ENCODE measurements around the gene CASP6. TPM values are rescaled to one million over a fixed set of nuclear protein-coding genes. Genes with fewer than 3 reads are reported as not detected.

Gene CASP6
- total RNA-seq, 1 donor from 2014 or later, result 16.7 TPM

DNA sequence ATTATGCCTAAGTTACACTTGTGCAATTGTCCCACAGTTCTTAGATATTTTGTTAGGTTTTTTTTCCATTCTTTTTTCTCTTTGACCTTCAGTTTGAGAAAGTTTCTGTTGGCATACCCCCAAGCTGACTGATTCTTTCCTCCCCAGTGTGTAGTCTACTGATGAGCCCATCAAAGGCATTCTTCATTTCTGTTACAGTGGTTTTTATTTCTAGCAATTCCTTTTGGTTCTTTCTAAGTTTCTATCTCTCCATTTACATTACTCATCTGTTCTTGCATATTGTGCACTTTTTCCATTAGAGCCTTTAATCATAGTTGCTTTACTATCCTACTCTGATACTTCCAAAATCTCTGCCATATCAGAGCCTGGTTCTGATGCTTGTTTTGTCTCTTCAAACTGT is 31.9 kb downstream of the CASP6 start:
- DNase-seq (ENCODE audit: low spot score), result no peak
- Mint-ChIP-seq H3K27ac (ENCODE audit: unreplicated experiment) (no peak overlapping the region), H3K36me3 (ENCODE audit: low read depth) (peaks cover 11% of the 10 kb centered on the region), H3K4me3 (ENCODE audit: unreplicated experiment) (no peak overlapping the region), H3K9me3 (ENCODE audit: low read depth) (peaks cover 11% of the 10 kb centered on the region), H3K4me1 (ENCODE audit: low read depth) (no peaks in the 10 kb centered on the region), H3K27me3 (ENCODE audit: low read depth) (no peaks in the 10 kb centered on the region)
- TF ChIP-seq, protein P1, sequence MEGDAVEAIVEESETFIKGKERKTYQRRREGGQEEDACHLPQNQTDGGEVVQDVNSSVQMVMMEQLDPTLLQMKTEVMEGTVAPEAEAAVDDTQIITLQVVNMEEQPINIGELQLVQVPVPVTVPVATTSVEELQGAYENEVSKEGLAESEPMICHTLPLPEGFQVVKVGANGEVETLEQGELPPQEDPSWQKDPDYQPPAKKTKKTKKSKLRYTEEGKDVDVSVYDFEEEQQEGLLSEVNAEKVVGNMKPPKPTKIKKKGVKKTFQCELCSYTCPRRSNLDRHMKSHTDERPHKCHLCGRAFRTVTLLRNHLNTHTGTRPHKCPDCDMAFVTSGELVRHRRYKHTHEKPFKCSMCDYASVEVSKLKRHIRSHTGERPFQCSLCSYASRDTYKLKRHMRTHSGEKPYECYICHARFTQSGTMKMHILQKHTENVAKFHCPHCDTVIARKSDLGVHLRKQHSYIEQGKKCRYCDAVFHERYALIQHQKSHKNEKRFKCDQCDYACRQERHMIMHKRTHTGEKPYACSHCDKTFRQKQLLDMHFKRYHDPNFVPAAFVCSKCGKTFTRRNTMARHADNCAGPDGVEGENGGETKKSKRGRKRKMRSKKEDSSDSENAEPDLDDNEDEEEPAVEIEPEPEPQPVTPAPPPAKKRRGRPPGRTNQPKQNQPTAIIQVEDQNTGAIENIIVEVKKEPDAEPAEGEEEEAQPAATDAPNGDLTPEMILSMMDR (IDR thresholded peaks at IDR 0.05), result no peak

GRCh38 chr4:109665783-109666485 is 37.3 kb downstream of the CASP6 start:
- DNase-seq (ENCODE audit: low spot score), result no peak
- peaks cover 2% of the 10 kb centered on the region for H3K36me3 Mint-ChIP-seq (ENCODE audit: low read depth)
- no peaks in the 10 kb centered on the region for H3K27me3 Mint-ChIP-seq (ENCODE audit: low read depth)
- H3K9me3 Mint-ChIP-seq (ENCODE audit: low read depth), result no peaks in the 10 kb centered on the region
- TF ChIP-seq, protein P1 (IDR thresholded peaks at IDR 0.05), result no peak
- H3K4me1 Mint-ChIP-seq (ENCODE audit: low read depth), result no peaks in the 10 kb centered on the region
- no peak overlapping the region for H3K27ac Mint-ChIP-seq (ENCODE audit: unreplicated experiment)
- no peak overlapping the region for H3K4me3 Mint-ChIP-seq (ENCODE audit: unreplicated experiment)

GRCh38 chr4:109662771-109663170 is 40.5 kb downstream of the CASP6 start:
- H3K36me3 Mint-ChIP-seq (ENCODE audit: low read depth), result no peaks in the 10 kb centered on the region
- TF ChIP-seq, protein P1 (IDR thresholded peaks at IDR 0.05), result no peak
- no peaks in the 10 kb centered on the region for H3K27me3 Mint-ChIP-seq (ENCODE audit: low read depth)
- H3K9me3 Mint-ChIP-seq (ENCODE audit: low read depth), result no peaks in the 10 kb centered on the region
- no peaks in the 10 kb centered on the region for H3K4me1 Mint-ChIP-seq (ENCODE audit: low read depth)
- no peak for DNase-seq (ENCODE audit: low spot score)
- H3K4me3 Mint-ChIP-seq (ENCODE audit: unreplicated experiment), result no peak overlapping the region
- no peak overlapping the region for H3K27ac Mint-ChIP-seq (ENCODE audit: unreplicated experiment)

GRCh38 chr4:109662116-109662515 is 41.1 kb downstream of the CASP6 start:
- no peak overlapping the region for H3K27ac Mint-ChIP-seq (ENCODE audit: unreplicated experiment)
- TF ChIP-seq, protein P1 (IDR thresholded peaks at IDR 0.05), result no peak
- H3K9me3 Mint-ChIP-seq (ENCODE audit: low read depth), result no peaks in the 10 kb centered on the region
- H3K4me1 Mint-ChIP-seq (ENCODE audit: low read depth), result no peaks in the 10 kb centered on the region
- H3K36me3 Mint-ChIP-seq (ENCODE audit: low read depth), result no peaks in the 10 kb centered on the region
- no peak for DNase-seq (ENCODE audit: low spot score)
- no peak overlapping the region for H3K4me3 Mint-ChIP-seq (ENCODE audit: unreplicated experiment)
- no peaks in the 10 kb centered on the region for H3K27me3 Mint-ChIP-seq (ENCODE audit: low read depth)

- H3K4me3 Mint-ChIP-seq (ENCODE audit: unreplicated experiment), result no peak overlapping the region
- no peaks in the 10 kb centered on the region for H3K36me3 Mint-ChIP-seq (ENCODE audit: low read depth)
- no peaks in the 10 kb centered on the region for H3K4me1 Mint-ChIP-seq (ENCODE audit: low read depth)
- no peak overlapping the region for H3K27ac Mint-ChIP-seq (ENCODE audit: unreplicated experiment)
- H3K27me3 Mint-ChIP-seq (ENCODE audit: low read depth), result no peaks in the 10 kb centered on the region
- DNase-seq (ENCODE audit: low spot score), result no peak
- H3K9me3 Mint-ChIP-seq (ENCODE audit: low read depth), result no peaks in the 10 kb centered on the region
- TF ChIP-seq, protein P1 (IDR thresholded peaks at IDR 0.05), result peak; percentile 64
Measured at GRCh38 chr4:109658871-109659410, 44.3 kb downstream of the CASP6 start.

Data from chondrocyte (in vitro differentiated cells).